ENCODE measurements around the gene ALKBH3. TPM values are rescaled to one million over a fixed set of nuclear protein-coding genes. Genes with fewer than 3 reads are reported as not detected.

ALKBH3 gene
- polyA plus RNA-seq, 1 of the 3 experiments (the other 2 are of a cell fraction), result 27.0 TPM

DNA sequence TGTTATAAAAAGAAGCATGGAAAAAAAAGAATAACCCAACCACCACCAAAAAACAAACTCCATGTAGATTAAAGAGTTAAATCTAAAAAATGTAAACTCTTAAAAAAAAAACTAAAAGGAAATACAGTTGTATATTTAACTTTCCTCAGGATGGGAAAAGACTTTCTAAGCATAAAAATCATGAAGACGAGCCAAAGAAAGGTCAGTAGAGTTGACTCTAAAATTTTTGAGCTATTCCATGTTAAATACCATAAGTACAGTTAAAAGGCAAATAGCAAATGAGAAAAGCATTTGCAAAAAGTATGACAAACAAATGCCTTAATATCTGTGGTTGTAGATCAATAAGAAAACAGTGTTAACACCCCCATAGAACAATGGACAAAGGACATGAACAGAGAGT lies 33.8 kb downstream of the ALKBH3 start (continued):
- TF ChIP-seq RCOR1 (IDR thresholded peaks at IDR 0.05; ENCODE audit: low read length) (no peak), TCF12 (IDR thresholded peaks at IDR 0.05) (no peak), YY1 (IDR thresholded peaks at IDR 0.05; ENCODE audit: low read depth) (no peak), JUND (IDR thresholded peaks at IDR 0.05) (no peak)
- TF ChIP-seq, protein P1, sequence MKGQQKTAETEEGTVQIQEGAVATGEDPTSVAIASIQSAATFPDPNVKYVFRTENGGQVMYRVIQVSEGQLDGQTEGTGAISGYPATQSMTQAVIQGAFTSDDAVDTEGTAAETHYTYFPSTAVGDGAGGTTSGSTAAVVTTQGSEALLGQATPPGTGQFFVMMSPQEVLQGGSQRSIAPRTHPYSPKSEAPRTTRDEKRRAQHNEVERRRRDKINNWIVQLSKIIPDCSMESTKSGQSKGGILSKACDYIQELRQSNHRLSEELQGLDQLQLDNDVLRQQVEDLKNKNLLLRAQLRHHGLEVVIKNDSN (IDR thresholded peaks at IDR 0.05; ENCODE audit: borderline replicate concordance, low read depth), result no peak

DNA sequence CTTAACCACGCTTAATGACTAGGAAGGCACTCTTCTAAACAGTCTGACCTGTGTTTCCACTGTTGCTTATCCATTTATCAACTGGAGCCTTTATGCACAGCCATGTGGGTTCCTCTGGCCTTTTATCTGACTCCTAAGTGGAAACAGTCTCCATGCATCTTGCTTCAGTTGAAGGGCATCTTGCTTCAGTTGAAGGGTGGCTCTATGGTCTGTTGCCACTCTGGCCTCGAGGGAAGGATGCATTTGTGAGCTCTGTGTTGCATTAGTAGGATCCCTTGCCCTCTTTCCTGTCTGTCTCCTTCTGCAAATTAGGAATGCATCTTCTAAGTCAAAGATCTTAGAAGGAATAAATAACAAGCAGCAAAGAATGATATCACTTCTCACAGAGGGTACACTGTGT lies 36.0 kb downstream of the ALKBH3 start:
- Histone ChIP-seq H3F3A (replicated peaks; ENCODE audit: insufficient read depth) (peaks cover 6% of the 10 kb centered on the region), H3K9me2 (no peaks in the 10 kb centered on the region), H3K9ac (no peak overlapping the region), H3K79me2 (ENCODE audit: insufficient read depth) (no peaks in the 10 kb centered on the region; the same call in 1 of the 2 replicates), H3K36me3 (replicated peaks in 1 of 2; ENCODE audit: control insufficient read depth in 1 of 2, insufficient read depth in 2 of 2, low read length in 1 of 2) (peaks cover 29 to 62% of the 10 kb centered on the region in 2 experiments), H3K4me2 (no peak overlapping the region), H3K9me3 (no peaks in the 10 kb centered on the region), H3K27ac (ENCODE audit: low read depth in 2 of 2, low read length in 1 of 2) (peak overlapping the region in 1 of 2 experiments; percentile 100; a peak in 3 of 4 replicates), H3K4me1 (ENCODE audit: control insufficient read depth in 1 of 2, insufficient read depth in 2 of 2, low read depth in 1 of 2, low read length in 1 of 2) (peaks cover 4 to 60% of the 10 kb centered on the region in 2 experiments; a peak in 3 of 4 replicates), H3K27me3 (ENCODE audit: insufficient read depth) (no peaks in the 10 kb centered on the region), H2AFZ (ENCODE audit: low read depth) (no peak overlapping the region), H4K20me1 (ENCODE audit: insufficient read depth) (peaks cover 4% of the 10 kb centered on the region; the same call in 1 of the 2 replicates), H3K4me3 (ENCODE audit: low read depth in 2 of 2, low read length in 1 of 2) (no peak overlapping the region)
- peak; percentile 65 for DNase-seq
- 58% methylated on average over 2 of the region's 2 CpGs for WGBS (ENCODE audit: low lambda C conversion rate)
- TF ChIP-seq YY1 (IDR thresholded peaks at IDR 0.05; ENCODE audit: low read depth) (no peak), GATA2 (CRISPR knock-in tag; IDR thresholded peaks at IDR 0.05) (peak; percentile 97), EP300 (IDR thresholded peaks at IDR 0.05; ENCODE audit: borderline replicate concordance in 1 of 2, low read depth in 1 of 2, low read length in 1 of 2) (peak; percentile 38 to 99; a peak in 3 of 4 replicates), FOXJ3 (CRISPR knock-in tag; IDR thresholded peaks at IDR 0.05) (peak; percentile 98), RFX5 (IDR thresholded peaks at IDR 0.05; ENCODE audit: low read length) (peak; percentile 10; the same call in 1 of the 2 replicates), CHD2 (IDR thresholded peaks at IDR 0.05; ENCODE audit: low read length, partially characterized antibody) (peak; percentile 90), TCF12 (IDR thresholded peaks at IDR 0.05) (peak; percentile 55; the same call in 1 of the 2 replicates), RCOR1 (IDR thresholded peaks at IDR 0.05; ENCODE audit: low read length) (peak; percentile 86), MXI1 (IDR thresholded peaks at IDR 0.05; ENCODE audit: low read depth, low read length) (peak; percentile 78; the same call in 1 of the 2 replicates), RXRA (IDR thresholded peaks at IDR 0.05; ENCODE audit: borderline replicate concordance, low read depth) (no peak), MEF2A (IDR thresholded peaks at IDR 0.05; ENCODE audit: borderline replicate concordance, low read depth) (no peak), POLR2AphosphoS5 (IDR thresholded peaks at IDR 0.05; ENCODE audit: low read depth, low read length) (peak; percentile 36; the same call in 1 of the 2 replicates)
- TF ChIP-seq, protein P2, sequence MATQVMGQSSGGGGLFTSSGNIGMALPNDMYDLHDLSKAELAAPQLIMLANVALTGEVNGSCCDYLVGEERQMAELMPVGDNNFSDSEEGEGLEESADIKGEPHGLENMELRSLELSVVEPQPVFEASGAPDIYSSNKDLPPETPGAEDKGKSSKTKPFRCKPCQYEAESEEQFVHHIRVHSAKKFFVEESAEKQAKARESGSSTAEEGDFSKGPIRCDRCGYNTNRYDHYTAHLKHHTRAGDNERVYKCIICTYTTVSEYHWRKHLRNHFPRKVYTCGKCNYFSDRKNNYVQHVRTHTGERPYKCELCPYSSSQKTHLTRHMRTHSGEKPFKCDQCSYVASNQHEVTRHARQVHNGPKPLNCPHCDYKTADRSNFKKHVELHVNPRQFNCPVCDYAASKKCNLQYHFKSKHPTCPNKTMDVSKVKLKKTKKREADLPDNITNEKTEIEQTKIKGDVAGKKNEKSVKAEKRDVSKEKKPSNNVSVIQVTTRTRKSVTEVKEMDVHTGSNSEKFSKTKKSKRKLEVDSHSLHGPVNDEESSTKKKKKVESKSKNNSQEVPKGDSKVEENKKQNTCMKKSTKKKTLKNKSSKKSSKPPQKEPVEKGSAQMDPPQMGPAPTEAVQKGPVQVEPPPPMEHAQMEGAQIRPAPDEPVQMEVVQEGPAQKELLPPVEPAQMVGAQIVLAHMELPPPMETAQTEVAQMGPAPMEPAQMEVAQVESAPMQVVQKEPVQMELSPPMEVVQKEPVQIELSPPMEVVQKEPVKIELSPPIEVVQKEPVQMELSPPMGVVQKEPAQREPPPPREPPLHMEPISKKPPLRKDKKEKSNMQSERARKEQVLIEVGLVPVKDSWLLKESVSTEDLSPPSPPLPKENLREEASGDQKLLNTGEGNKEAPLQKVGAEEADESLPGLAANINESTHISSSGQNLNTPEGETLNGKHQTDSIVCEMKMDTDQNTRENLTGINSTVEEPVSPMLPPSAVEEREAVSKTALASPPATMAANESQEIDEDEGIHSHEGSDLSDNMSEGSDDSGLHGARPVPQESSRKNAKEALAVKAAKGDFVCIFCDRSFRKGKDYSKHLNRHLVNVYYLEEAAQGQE (IDR thresholded peaks at IDR 0.05; ENCODE audit: low read depth, low read length), result no peak
- TF ChIP-seq, protein P3, sequence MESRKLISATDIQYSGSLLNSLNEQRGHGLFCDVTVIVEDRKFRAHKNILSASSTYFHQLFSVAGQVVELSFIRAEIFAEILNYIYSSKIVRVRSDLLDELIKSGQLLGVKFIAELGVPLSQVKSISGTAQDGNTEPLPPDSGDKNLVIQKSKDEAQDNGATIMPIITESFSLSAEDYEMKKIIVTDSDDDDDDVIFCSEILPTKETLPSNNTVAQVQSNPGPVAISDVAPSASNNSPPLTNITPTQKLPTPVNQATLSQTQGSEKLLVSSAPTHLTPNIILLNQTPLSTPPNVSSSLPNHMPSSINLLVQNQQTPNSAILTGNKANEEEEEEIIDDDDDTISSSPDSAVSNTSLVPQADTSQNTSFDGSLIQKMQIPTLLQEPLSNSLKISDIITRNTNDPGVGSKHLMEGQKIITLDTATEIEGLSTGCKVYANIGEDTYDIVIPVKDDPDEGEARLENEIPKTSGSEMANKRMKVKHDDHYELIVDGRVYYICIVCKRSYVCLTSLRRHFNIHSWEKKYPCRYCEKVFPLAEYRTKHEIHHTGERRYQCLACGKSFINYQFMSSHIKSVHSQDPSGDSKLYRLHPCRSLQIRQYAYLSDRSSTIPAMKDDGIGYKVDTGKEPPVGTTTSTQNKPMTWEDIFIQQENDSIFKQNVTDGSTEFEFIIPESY (IDR thresholded peaks at IDR 0.05; ENCODE audit: borderline replicate concordance, low read depth), result no peak
- ChIA-PET CTCF (interaction anchor here (0.7 to 15.0 kb wide), 6 partner anchors 9 to 121 kb away, joined by 3 to 222 read pairs (median 4); partner anchors contain the start of gene C11orf96), POLR2A (interaction anchor here (0.6 to 4.7 kb wide), 8 partner anchors 9 to 30 kb away, joined by 3 to 51 read pairs (median 6); partner anchors contain the start of gene C11orf96)

Data from SK-N-SH (cell line).